HG03521 (cell line): ENCODE data around the gene SLC8B1.

Experiments
- ATAC-seq: cut with Tn5 transposase; IDR thresholded peaks from one replicate; pipeline ENCODE4 v1.9.1; 2021; ENCODE audit warnings: mild to moderate bottlenecking, moderate library complexity; ENCODE audit not compliant: unreplicated experiment

Gene SLC8B1

GRCh38 chr12:113325916-113326315 is 9.0 kb downstream of the SLC8B1 start:
- ATAC-seq = no peak

- no peak for ATAC-seq
Observed at GRCh38 chr12:113322343-113322742, 12.6 kb downstream of the SLC8B1 start.

GRCh38 chr12:113320401-113320800 is 14.5 kb downstream of the SLC8B1 start:
- no peak for ATAC-seq

- no peak for ATAC-seq
Observed at GRCh38 chr12:113318900-113319628, 15.8 kb downstream of the SLC8B1 start.

DNA sequence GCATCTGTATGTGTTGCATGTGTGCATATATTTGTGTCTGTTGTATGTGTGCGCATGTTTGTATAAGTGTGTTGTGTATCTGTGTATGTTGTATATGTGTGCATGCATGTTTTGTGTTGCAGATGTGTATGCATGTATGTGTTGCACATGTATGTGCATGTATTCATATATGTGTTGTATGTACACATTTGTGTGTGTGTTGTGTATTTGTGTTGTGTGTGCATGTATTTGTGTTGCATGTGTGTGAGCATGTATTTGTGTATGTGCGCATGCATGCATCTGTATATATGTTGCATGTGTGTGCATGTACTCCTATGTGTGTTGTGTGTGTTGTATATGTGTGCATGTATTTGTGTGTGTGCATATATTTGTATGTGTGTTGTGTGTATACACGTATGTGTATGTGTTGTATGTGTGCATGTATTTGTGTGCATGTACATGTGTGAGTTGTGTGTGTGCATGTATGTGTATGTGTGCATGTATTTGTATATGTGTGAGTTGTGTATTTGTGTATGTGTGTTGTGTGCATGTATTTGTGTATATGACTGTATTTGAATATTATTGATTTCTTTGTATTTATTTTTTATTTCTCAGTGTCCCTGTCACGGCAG is 16.8 kb downstream of the SLC8B1 start:
- no peak for ATAC-seq

DNA sequence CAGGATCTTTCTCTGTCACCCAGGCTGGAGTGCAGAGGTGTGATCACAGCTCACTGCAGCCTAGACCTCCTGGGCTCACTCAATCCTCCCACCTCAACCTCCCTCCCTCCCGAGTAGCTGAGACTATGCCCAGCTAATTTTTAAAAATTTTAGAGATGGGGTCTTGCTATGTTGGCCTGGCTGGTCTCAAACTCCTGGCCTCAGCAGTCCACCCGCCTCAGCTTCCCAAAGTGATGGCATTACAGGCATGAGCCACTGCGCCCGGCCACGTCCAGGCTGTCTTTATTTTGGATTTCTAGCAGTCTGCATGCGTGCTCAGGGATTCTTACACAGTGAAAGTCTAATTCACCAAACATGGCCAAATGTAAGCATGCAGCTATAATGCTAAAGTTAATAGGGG is 17.8 kb downstream of the SLC8B1 start:
- ATAC-seq = no peak

DNA sequence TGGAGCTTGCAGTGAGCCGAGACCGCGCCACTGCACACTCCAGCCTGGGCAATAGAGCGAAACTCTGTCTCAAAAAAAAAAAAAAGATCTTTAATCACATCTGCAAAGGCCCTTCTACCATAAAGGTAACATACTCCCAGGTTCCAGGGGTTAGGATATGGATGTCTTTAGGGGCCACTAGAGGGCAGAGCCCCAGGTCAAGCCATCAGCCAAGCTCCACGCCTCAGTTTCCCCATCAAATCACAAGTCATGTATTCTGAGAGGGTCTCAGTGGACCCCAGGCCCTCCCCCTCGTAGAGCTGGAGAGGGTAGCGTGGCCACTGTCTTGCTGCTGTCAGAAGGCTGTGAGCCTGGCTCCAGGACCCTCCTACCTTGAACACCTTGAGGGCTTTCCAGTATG is 18.8 kb downstream of the SLC8B1 start:
- ATAC-seq = no peak

DNA sequence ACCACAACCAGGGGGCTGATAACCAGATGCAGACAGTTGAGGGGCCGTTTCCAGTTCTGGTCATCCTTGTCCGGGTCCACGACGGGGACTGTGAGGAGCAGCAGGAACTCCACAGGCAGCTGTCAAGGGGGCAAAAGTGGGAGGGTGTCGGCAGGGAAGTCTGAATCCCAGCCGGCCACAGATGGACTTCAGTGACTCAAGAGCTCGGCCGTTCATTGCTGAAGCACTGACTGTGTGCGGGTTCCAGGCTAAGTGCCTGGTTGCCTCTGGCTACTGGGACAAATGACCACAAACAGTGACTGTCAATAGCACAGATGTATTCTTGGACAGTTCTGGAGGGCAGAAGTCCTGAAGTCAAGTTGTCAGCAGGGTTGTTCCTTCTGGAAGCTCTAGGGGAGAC is 19.6 kb downstream of the SLC8B1 start:
- no peak for ATAC-seq

DNA sequence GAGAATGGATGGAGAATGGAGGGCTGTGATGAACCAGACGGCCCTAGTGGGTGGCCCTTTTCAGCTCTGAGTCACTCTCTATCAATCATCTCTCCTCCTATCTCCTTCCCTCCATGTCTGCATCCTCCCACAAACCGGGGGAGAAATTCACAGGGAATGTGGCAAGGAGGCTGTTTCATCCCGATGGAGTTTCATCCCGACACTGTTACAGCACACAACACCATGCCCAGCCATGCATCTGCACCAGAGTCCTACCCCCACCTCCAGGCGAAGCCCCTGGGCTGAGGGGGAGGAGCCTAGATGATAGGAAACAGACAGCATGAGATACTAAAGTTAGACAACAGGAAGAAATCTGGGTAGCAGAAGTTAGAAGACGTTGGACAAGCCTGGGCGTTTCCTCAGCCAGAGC is 20.8 kb downstream of the SLC8B1 start:
- no peak for ATAC-seq

DNA sequence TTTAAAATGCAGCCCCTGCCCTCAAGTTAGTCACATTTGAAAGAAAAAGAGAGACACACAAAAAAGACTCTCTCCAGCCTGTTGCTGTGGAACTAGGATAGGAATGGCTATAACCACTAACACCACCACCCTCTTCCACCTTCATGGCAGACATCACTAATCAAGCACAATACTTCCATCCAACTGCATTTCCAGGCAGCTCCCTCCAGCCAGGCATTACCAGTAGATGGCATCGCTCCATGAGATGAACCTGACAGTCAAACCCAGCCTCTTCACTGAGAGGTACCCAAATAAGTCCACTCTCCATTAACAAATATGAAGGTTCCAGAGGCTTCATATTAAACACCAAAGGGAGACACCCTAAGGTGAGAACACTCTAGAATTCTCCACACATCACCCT is 24.4 kb downstream of the SLC8B1 start:
- no peak for ATAC-seq

GRCh38 chr12:113306382-113306781 is 28.5 kb downstream of the SLC8B1 start:
- no peak for ATAC-seq

DNA sequence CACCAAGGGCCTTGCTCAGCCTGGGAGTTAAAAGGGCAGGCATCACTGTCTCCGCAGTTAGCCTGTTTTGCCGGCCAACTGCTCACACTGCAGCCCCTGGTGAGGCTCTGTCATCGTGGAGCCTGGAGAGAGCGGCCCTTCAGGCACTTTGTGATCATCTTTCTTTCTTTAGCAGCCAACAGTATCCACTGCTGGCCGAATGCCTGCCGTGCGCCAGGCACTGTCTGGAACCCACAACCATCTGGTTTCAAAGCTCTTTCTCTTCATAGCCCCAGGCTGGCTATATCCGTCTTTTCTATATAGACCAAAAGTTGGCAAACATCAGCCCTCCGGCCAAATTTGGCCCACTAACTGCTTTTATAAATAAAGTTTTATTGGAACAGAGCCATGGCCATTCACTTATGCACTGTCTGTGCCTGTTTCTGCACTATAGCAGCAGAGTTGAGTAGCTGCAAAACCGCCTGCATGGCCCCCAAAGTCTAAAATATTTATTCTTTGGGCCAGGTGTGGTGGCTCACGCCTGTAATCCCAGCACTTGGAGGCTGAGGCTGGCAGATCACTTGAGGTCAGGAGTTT is 29.5 kb downstream of the SLC8B1 start:
- no peak for ATAC-seq

GRCh38 chr12:113302886-113303640 is 31.8 kb downstream of the SLC8B1 start:
- ATAC-seq = no peak

GRCh38 chr12:113302466-113302865 is 32.4 kb downstream of the SLC8B1 start:
- no peak for ATAC-seq

GRCh38 chr12:113301811-113302210 is 33.1 kb downstream of the SLC8B1 start:
- no peak for ATAC-seq

DNA sequence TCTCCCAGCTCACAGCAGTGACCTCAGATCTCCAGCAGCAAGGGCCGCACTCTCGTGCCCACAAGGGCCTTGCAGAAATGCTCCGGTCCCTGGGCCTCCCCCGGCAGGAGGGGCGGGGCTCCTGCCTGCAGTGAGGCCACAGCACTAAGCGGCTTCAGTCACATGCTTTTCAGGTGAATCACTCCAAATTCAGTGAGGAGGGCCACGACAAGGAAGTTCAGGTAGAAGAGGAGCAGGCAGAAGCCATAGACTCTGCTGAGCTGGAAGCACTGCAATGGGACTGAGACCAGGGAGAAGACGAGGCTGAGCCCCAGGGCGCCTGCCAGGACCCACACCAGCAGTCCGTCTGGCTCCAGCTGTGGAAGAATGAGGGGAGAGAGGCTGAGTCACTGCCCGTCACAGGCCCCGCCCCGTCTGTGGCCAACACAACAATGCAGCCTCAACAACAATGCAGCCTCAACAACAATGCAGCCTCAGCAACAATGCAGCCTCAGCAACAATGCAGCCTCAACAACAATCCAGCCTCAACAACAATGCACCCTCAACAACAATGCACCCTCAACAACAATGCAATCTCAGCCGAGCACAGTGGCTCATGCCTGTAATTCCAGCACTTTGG is 35.2 kb downstream of the SLC8B1 start:
- no peak for ATAC-seq

DNA sequence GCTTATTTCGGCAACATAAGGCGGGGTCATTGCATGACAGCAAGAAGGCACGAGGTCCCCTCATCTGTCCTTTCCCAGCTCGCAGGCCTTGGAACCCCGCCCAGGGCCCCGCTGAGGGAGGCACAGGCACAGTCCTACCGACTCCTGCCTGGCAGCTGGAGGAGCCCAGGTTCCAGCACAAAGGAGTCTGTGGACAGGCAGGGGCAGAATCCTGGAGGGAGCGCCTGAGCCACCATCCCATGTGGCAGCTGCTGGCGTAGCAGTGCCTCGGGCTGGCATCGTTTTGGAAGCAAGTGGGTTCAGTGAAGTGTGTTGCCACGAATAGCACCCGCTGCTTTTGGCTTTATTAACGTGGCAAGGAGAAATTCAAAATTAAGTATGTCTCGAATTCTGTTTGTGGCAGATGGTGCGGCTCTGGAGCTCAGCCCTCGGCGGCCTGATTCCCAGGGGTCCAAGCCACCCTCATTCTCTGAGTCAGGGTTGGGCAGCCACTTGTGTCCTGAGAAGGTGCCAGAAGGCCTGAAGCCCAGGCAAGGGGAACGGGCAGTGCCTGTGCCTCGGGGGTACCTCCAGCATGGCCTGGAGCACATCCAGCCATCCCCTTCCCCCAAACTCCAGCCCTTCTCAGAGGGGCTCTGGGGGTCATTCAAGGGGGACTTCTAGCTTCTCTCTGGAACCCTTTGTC is 35.9 kb downstream of the SLC8B1 start:
- ATAC-seq = no peak

- ATAC-seq = no peak
Observed at GRCh38 chr12:113298472-113298817, 36.5 kb downstream of the SLC8B1 start.

DNA sequence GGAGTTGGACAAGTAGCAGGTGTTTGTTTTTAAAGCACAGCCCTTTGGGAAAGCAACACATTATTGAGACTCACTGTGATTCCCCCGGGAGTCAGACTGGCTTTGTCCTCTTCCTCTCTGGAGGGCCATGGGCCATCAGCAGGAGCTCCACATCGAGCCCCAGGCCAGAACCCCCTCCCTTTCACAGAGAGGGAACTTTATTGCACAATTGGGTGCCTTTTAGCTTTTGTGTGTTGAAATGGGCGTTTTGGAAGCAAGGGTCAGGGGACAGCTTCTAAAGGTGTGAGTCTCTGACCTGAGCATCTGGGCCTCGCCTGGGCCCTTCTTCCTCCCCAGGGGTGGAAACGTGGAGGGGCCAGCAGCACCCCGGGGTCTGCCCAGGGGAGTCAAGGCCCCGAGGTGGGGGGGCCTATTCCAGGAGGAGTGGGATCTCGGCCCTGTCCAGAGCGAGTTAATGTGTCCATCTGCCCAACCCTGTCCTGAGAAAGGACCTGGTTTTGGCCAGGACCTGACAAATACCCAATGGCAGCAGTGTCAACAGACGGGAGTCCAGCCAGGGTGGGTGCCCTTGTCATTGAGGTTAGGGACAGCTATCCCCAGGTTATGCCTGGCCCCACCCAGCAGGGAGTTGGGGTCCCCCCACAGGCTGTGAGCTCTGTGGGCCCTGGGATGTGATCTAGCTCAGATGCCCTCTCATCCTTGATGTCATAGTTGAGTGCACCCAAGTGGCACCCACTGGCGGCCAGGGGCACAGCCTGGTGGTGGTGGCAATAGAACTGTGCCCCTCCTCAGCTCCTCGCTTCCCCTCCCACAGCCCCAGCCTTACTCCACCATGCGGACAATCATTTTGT is 37.1 kb downstream of the SLC8B1 start:
- no peak for ATAC-seq

DNA sequence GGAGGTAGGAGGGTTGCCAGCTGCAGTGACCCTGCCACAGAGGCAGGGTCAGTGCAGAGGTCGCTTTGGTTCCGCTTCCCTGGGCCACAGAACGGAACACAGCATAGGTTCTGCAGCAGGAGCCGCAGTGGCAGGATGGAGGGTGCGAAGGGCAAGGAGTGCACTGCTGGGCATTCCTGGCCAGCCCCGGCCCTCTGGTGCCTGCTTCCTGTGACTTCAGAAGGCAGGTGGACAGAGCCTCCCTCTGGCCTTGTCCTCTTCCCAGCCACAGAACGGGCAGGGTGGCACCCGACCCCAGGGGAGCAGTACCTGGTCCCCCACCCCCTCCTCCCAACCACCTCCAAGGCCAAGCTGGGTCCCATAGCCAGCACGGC is 37.7 kb downstream of the SLC8B1 start:
- ATAC-seq = no peak
